C4-2B (cell line): Measurements from ENCODE around the gene METRN.
A peak's percentile ranks its signal among the peaks of the same experiment; 100 is the strongest.
"Not testable (repeated sequence)": the region's sequence is repeated elsewhere in the genome, so short reads cannot be mapped to it uniquely, and the experiment has no call there.

Source experiments
- H3K27ac ChIP-seq: fragments of 450-650 bp; 2 replicates; pipeline ENCODE4 v1.5.1; 2017
- CTCF ChIP-seq: fragments of 450-650 bp; conservative IDR thresholded peaks from 2 replicates; pipeline ENCODE4 v1.5.1; 2017; ENCODE audit warnings: mild to moderate bottlenecking
- ZFX ChIP-seq: fragments of 450-650 bp; IDR thresholded peaks from 2 replicates; pipeline ENCODE4 v1.6.1; 2017

METRN gene

GRCh38 chr16:740764-741505, 26.0 kb downstream of the METRN start, which contains the start of gene CIAO3:
Gene CIAO3, minus strand, starts transcription at chr16:740997. Its CDS starts 12 bp downstream, at chr16:740985.
- H3K27ac ChIP-seq: peak within 1 kb of the TSS; percentile 90
- TF ChIP-seq ZFX: peak; percentile 79; the same call in 1 of the 2 replicates
- peak; percentile 98 for TF ChIP-seq CTCF

- peak overlapping the region; percentile 90 for H3K27ac ChIP-seq
- TF ChIP-seq CTCF (no peak), ZFX (no peak)
Observed at GRCh38 chr16:741986-742629, 27.2 kb downstream of the METRN start.

GRCh38 chr16:742894-743293, 28.0 kb downstream of the METRN start:
- not testable (repeated sequence) for H3K27ac ChIP-seq

- no peak overlapping the region for H3K27ac ChIP-seq
- TF ChIP-seq CTCF: no peak; the same call in 1 of the 2 replicates
- TF ChIP-seq ZFX: no peak
Observed at GRCh38 chr16:743794-744500, 29.0 kb downstream of the METRN start.

GRCh38 chr16:745739-746138, 30.8 kb downstream of the METRN start:
- no peak for TF ChIP-seq ZFX
- no peak for TF ChIP-seq CTCF
- H3K27ac ChIP-seq: no peak overlapping the region

- TF ChIP-seq ZFX (no peak), CTCF (no peak)
- H3K27ac ChIP-seq: no peak overlapping the region
Observed at GRCh38 chr16:746637-747036, 31.7 kb downstream of the METRN start.

- H3K27ac ChIP-seq: no peak overlapping the region
- no peak for TF ChIP-seq ZFX
- TF ChIP-seq CTCF: no peak
Observed at GRCh38 chr16:747978-748746, 33.2 kb downstream of the METRN start.
